GM23338 (cell line): ENCODE data around the gene FOXL1. TPM values are rescaled to one million over a fixed set of nuclear protein-coding genes. Genes with fewer than 3 reads are reported as not detected.

Experiments
- ATAC-seq: fragments of 200-7000 bp; cut with Tn5 transposase; 3 replicates; pipeline ENCODE4 v1.9.1; 2020
- DNase-seq: peaks from one replicate; pipeline ENCODE4 v3.0.0-alpha.2; 2015; ENCODE audit warnings: low spot score
- H2AFZ ChIP-seq: fragments of 200-600 bp; sonication (generic); 2 replicates; pipeline ENCODE4 v1.8.0; 2016; ENCODE audit warnings: antibody characterized with exemption, mild to moderate bottlenecking, moderate library complexity
- H3F3A ChIP-seq: fragments of 200-600 bp; sonication (generic); replicated peaks from 2 replicates; pipeline ENCODE4 v1.8.0; 2017; ENCODE audit warnings: antibody characterized with exemption, mixed run types, low read depth
- H3K27ac ChIP-seq: fragments of 200-600 bp; sonication (generic); 2 replicates; pipeline ENCODE4 v1.6.1; 2016; ENCODE audit warnings: low read depth
- H3K27me3 ChIP-seq: fragments of 200-600 bp; sonication (generic); 2 replicates; pipeline ENCODE4 v1.8.0; 2016; ENCODE audit warnings: mild to moderate bottlenecking, mixed run types, moderate library complexity; ENCODE audit not compliant: insufficient read depth
- H3K36me3 ChIP-seq: fragments of 200-600 bp; sonication (generic); 2 replicates; pipeline ENCODE4 v1.8.0; 2016; ENCODE audit warnings: mild to moderate bottlenecking; ENCODE audit not compliant: insufficient read depth
- H3K4me1 ChIP-seq: fragments of 200-600 bp; sonication (generic); 2 replicates; pipeline ENCODE4 v1.8.0; 2016; ENCODE audit warnings: mild to moderate bottlenecking, moderate library complexity; ENCODE audit not compliant: insufficient read depth
- H3K4me2 ChIP-seq: fragments of 200-600 bp; sonication (generic); 2 replicates; pipeline ENCODE4 v1.7.1; 2017; ENCODE audit warnings: mixed run types
- H3K4me3 ChIP-seq: fragments of 200-600 bp; sonication (generic); 2 replicates; pipeline ENCODE4 v1.6.1; 2016; ENCODE audit warnings: mixed run types
- H3K79me2 ChIP-seq: fragments of 200-600 bp; sonication (generic); replicated peaks from 2 replicates; pipeline ENCODE4 v1.8.0; 2017; ENCODE audit warnings: mild to moderate bottlenecking; ENCODE audit not compliant: insufficient read depth
- H3K9me2 ChIP-seq: fragments of 200-600 bp; sonication (generic); 2 replicates; pipeline ENCODE4 v1.8.0; 2017; ENCODE audit not compliant: insufficient read depth
- H4K20me1 ChIP-seq: fragments of 200-600 bp; sonication (generic); replicated peaks from 2 replicates; pipeline ENCODE4 v1.8.0; 2017; ENCODE audit warnings: mild to moderate bottlenecking; ENCODE audit not compliant: insufficient read depth
- H3K27ac Mint-ChIP-seq: 2 replicates; pipeline ENCODE4 v1.8.0; 2020; ENCODE audit warnings: inconsistent platforms, mild to moderate bottlenecking, moderate library complexity, mixed read lengths
- H3K27me3 Mint-ChIP-seq: 3 replicates; pipeline ENCODE4 v1.8.0; 2022; ENCODE audit warnings: low read depth, mild to moderate bottlenecking, moderate library complexity, mixed read lengths, inconsistent platforms; ENCODE audit not compliant: insufficient read depth, poor library complexity
- H3K36me3 Mint-ChIP-seq: 3 replicates; pipeline ENCODE4 v1.8.0; 2021; ENCODE audit warnings: low read depth, mild to moderate bottlenecking, inconsistent platforms, moderate library complexity, mixed read lengths
- H3K4me1 Mint-ChIP-seq: 3 replicates; pipeline ENCODE4 v1.8.0; 2020; ENCODE audit warnings: mild to moderate bottlenecking, inconsistent platforms, mixed read lengths
- H3K4me3 Mint-ChIP-seq: 3 replicates; pipeline ENCODE4 v1.8.0; 2021; ENCODE audit warnings: moderate library complexity, mild to moderate bottlenecking, inconsistent platforms, mixed read lengths
- H3K9me3 Mint-ChIP-seq: 3 replicates; pipeline ENCODE4 v1.8.0; 2020; ENCODE audit warnings: moderate library complexity, mild to moderate bottlenecking, inconsistent platforms, mixed read lengths
- CTCF ChIP-seq, 2 experiments: fragments of 200-600 bp in 1 of 2; sonication (generic) in 1 of 2; conservative IDR thresholded peaks; 2 replicates each; pipeline versions ENCODE4 v1.5.1 to v1.6.1; 2016 to 2017; ENCODE audit warnings: antibody characterized with exemption in 2 of 2, low read depth in 2 of 2, mild to moderate bottlenecking in 2 of 2, moderate library complexity in 1 of 2
- ETS1 ChIP-seq: IDR thresholded peaks from 2 replicates; pipeline ENCODE4 v1.6.1; 2016; ENCODE audit warnings: antibody characterized with exemption
- EZH2 ChIP-seq: fragments of 200-600 bp; sonication (generic); IDR thresholded peaks from one replicate; pipeline ENCODE4 v1.8.0; 2017; ENCODE audit warnings: antibody characterized with exemption, mild to moderate bottlenecking, low read depth; ENCODE audit not compliant: unreplicated experiment
- EZH2phosphoT487 ChIP-seq: fragments of 200-600 bp; sonication (generic); IDR thresholded peaks from one replicate; pipeline ENCODE4 v1.8.1; 2018; ENCODE audit warnings: antibody characterized with exemption; ENCODE audit not compliant: unreplicated experiment
- POLR2AphosphoS5 ChIP-seq: IDR thresholded peaks from 2 replicates; pipeline ENCODE4 v1.6.1; 2016; ENCODE audit warnings: antibody characterized with exemption, low read depth
- polyA plus RNA-seq: library from polyadenylated mRNA; unstranded; fragments of >200 nt; fragmentation: Nextera tagmentation; extraction: Ambion mirVana; gene quantifications from 2 replicates; pipeline ENCODE4 v1.2.1, GENCODE V29; 2016
- total RNA-seq: library from RNA; depleted of rRNA; stranded (reverse); fragments of >200 nt; shearing (Covaris generic); gene quantifications from 2 replicates; pipeline ENCODE4 v1.2.3, GENCODE V29; 2014

FOXL1 gene
- total and polyA plus RNA-seq, 2 experiments from 2014 or later: 0.31 TPM; not detected in 1

- Histone ChIP-seq H3F3A (peaks cover 7% of the 10 kb centered on the region), H3K36me3 (no peaks in the 10 kb centered on the region), H2AFZ (0 out of 2 replicates have a peak overlapping the region, but pooled peaks have one; percentile 47), H3K9me2 (no peaks in the 10 kb centered on the region), H3K4me3 (peak overlapping the region; percentile 57), H3K4me2 (peak overlapping the region; percentile 79), H3K27me3 (peaks cover 97% of the 10 kb centered on the region), H3K4me1 (peaks cover 67% of the 10 kb centered on the region), H3K27ac (no peak overlapping the region), H3K79me2 (no peaks in the 10 kb centered on the region), H4K20me1 (peaks cover 18% of the 10 kb centered on the region)
- DNase-seq (peak; percentile 66), ATAC-seq (peak; percentile 10)
- Mint-ChIP-seq H3K4me3 (peak overlapping the region; percentile 60), H3K9me3 (peaks cover 5% of the 10 kb centered on the region; the same call in 1 of the 3 replicates), H3K4me1 (peaks cover 59% of the 10 kb centered on the region), H3K27ac (no peak overlapping the region), H3K27me3 (peaks cover 92% of the 10 kb centered on the region), H3K36me3 (no peaks in the 10 kb centered on the region)
- peak; percentile 88 for TF ChIP-seq EZH2phosphoT487
- TF ChIP-seq POLR2AphosphoS5: no peak
- no peak for TF ChIP-seq ETS1
- TF ChIP-seq CTCF (conservative IDR thresholded peaks at IDR 0.05; ENCODE audit: low read depth in 2 of 2): peak in 1 of 2 experiments; percentile 14; a peak in 2 of 4 replicates
- TF ChIP-seq EZH2: peak; percentile 99
These were observed 10.4 kb upstream of the FOXL1 start for GRCh38 chr16:86567701-86568581.

GRCh38 chr16:86568677-86569623, 9.4 kb upstream of the FOXL1 start:
- peaks cover 99% of the 10 kb centered on the region for H3K27me3 ChIP-seq
- ATAC-seq (no peak), DNase-seq (peak; percentile 51)
- Mint-ChIP-seq H3K4me3 (peak overlapping the region; percentile 47), H3K4me1 (peaks cover 60% of the 10 kb centered on the region), H3K27ac (no peak overlapping the region), H3K27me3 (peaks cover 92% of the 10 kb centered on the region), H3K36me3 (no peaks in the 10 kb centered on the region), H3K9me3 (peaks cover 5% of the 10 kb centered on the region; the same call in 1 of the 3 replicates)
- TF ChIP-seq EZH2 (peak; percentile 97), EZH2phosphoT487 (peak; percentile 95), CTCF (conservative IDR thresholded peaks at IDR 0.05; ENCODE audit: low read depth in 2 of 2) (no peak)
- H3K9me2 ChIP-seq: no peaks in the 10 kb centered on the region
- no peak overlapping the region for H3K27ac ChIP-seq
- H3K4me3 ChIP-seq: peak overlapping the region; percentile 34; the same call in 1 of the 2 replicates
- peaks cover 7% of the 10 kb centered on the region for H3F3A ChIP-seq
- no peaks in the 10 kb centered on the region for H3K79me2 ChIP-seq
- peaks cover 25% of the 10 kb centered on the region for H4K20me1 ChIP-seq
- peak overlapping the region; percentile 60 for H3K4me2 ChIP-seq
- H3K36me3 ChIP-seq: no peaks in the 10 kb centered on the region
- H2AFZ ChIP-seq: 0 out of 2 replicates have a peak overlapping the region, but pooled peaks have one; percentile 28
- peaks cover 75% of the 10 kb centered on the region for H3K4me1 ChIP-seq
